SU-DHL-6 (cell line): ENCODE measurements around the gene ARPC1B.

Experiments
- H2AFZ ChIP-seq: fragments of 200-600 bp; sonication (generic); 2 replicates; pipeline ENCODE4 v1.6.1; 2014; ENCODE audit warnings: low read depth, mild to moderate bottlenecking, moderate library complexity, mixed read lengths, antibody characterized with exemption, low read length; ENCODE audit not compliant: severe bottlenecking
- H3F3A ChIP-seq: fragments of 200-600 bp; shearing (Covaris generic); 2 replicates; pipeline ENCODE4 v1.6.0; 2016; ENCODE audit warnings: antibody characterized with exemption, mild to moderate bottlenecking; ENCODE audit not compliant: insufficient read depth
- H3K27ac ChIP-seq: fragments of 200-600 bp; sonication (generic); 2 replicates; pipeline ENCODE4 v1.5.1; 2016; ENCODE audit warnings: low read depth, mild to moderate bottlenecking, low read length, moderate library complexity, mixed read lengths
- H3K27me3 ChIP-seq: fragments of 200-600 bp; sonication (generic), shearing (Covaris generic); 2 replicates; pipeline ENCODE4 v1.6.0; 2014; ENCODE audit warnings: mild to moderate bottlenecking, low read length
- H3K36me3 ChIP-seq: fragments of 200-600 bp; sonication (generic); 2 replicates; pipeline ENCODE4 v1.6.1; 2014; ENCODE audit warnings: mild to moderate bottlenecking, low read length, mixed read lengths
- H3K4me2 ChIP-seq: fragments of 300-600, 200-600 bp; shearing (Covaris generic), sonication (generic); 2 replicates; pipeline ENCODE4 v1.6.0; 2014; ENCODE audit warnings: low read length, low read depth, mild to moderate bottlenecking; ENCODE audit not compliant: poor library complexity, severe bottlenecking
- H3K4me3 ChIP-seq: fragments of 200-600 bp; sonication (generic); 2 replicates; pipeline ENCODE4 v1.5.1; 2014; ENCODE audit warnings: antibody characterized with exemption, low read length, mild to moderate bottlenecking, mixed read lengths; ENCODE audit not compliant: insufficient read depth, poor library complexity, severe bottlenecking
- H3K79me2 ChIP-seq: fragments of 200-600 bp; sonication (generic); 2 replicates; pipeline ENCODE4 v1.6.1; 2014; ENCODE audit warnings: mild to moderate bottlenecking, low read length, moderate library complexity; ENCODE audit not compliant: insufficient read depth
- H3K9ac ChIP-seq: fragments of 200-600 bp; sonication (generic); 2 replicates; pipeline ENCODE4 v1.7.0; 2014; ENCODE audit warnings: mild to moderate bottlenecking, low read length
- H3K9me2 ChIP-seq: fragments of 200-600 bp; sonication (generic); replicated peaks from 2 replicates; pipeline ENCODE4 v1.6.1; 2014; ENCODE audit warnings: low read length; ENCODE audit not compliant: insufficient read depth
- H3K9me3 ChIP-seq: fragments of 200-600 bp; sonication (generic); 2 replicates; pipeline ENCODE4 v1.6.1; 2014; ENCODE audit warnings: low read length, mixed read lengths; ENCODE audit not compliant: insufficient read depth
- H4K20me1 ChIP-seq: fragments of 200-600 bp; sonication (generic); 2 replicates; pipeline ENCODE4 v1.6.1; 2014; ENCODE audit warnings: low read depth, mild to moderate bottlenecking, antibody characterized with exemption, low read length, moderate library complexity, mixed read lengths
- CTCF ChIP-seq: fragments of 200-600 bp; sonication (generic); IDR thresholded peaks from one replicate; pipeline ENCODE4 v1.5.1; 2017; ENCODE audit warnings: antibody characterized with exemption, mild to moderate bottlenecking, low read length, moderate library complexity; ENCODE audit not compliant: insufficient read depth, poor library complexity, severe bottlenecking
- EZH2phosphoT487 ChIP-seq: fragments of 200-600 bp; sonication (generic), shearing (Covaris generic); conservative IDR thresholded peaks from 2 replicates; pipeline ENCODE4 v1.6.1; 2018; ENCODE audit warnings: mild to moderate bottlenecking, antibody characterized with exemption, low read length, moderate library complexity, mixed read lengths

Gene ARPC1B

DNA sequence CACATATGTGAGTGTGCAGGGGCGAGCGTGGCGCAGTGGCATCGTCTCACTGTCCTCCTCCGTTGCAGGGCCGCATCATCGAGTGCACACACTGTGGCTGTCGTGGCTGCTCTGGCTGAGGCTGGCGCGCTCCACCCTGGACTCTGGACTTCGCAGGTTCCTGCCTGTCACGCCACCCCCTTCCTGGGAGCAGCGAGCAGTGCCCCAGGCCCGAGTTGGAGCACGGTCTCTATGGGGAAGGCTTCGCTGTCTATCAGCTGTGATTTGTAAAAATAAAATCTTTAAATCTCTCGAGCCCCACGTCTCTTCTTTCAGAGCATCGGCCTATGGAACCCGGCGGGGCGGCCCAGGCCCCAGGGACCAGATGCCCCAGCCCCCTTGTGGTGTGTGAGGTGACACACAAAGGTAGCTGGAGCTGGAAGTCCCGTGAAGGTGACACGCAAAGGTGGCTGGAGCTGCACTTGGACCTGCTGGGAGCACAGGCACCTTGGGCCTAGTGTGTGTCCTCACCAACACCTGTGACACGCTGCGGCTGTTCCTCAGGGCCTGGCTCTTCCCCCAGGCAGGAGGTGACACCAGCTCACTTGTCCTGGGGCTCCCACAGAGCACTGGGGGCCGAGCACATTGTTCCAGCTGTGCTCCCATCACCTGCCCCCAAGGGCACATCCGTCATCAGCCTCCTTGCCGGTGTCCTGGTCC, 44.9 kb downstream of the ARPC1B start:
- Histone ChIP-seq H3K27me3 (no peaks in the 10 kb centered on the region), H3K9me2 (no peaks in the 10 kb centered on the region), H3F3A (peaks cover 14% of the 10 kb centered on the region; the same call in 1 of the 2 replicates), H4K20me1 (no peaks in the 10 kb centered on the region), H2AFZ (no peak overlapping the region), H3K9me3 (no peaks in the 10 kb centered on the region), H3K9ac (no peak overlapping the region), H3K79me2 (no peaks in the 10 kb centered on the region), H3K4me2 (no peak overlapping the region), H3K36me3 (peaks cover 12% of the 10 kb centered on the region; the same call in 1 of the 2 replicates), H3K4me3 (no peak overlapping the region), H3K27ac (no peak overlapping the region)
- TF ChIP-seq EZH2phosphoT487 (no peak), CTCF (no peak)

DNA sequence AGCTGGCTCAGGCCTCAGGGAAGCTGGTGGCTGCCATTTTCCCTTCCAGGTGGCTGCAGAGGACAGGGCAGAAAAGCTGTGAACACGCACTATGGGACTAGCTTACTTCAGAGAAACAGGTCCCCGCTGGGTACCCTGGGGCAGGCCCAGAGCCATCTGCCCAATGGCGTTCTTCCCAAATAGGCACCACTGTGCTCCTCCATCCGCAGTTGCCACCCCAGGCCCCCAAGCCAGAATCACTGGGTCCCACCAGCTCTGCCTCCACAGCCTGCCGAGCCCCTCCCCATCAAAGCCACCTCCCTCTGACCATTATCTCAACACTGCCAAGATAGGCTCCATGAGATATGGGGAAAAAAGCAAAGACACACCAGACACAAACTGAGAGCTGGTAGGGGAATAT, 45.7 kb downstream of the ARPC1B start:
- no peak overlapping the region for H2AFZ ChIP-seq
- H3K9me3 ChIP-seq: no peaks in the 10 kb centered on the region
- H3K9ac ChIP-seq: no peak overlapping the region
- no peak overlapping the region for H3K4me3 ChIP-seq
- H3K9me2 ChIP-seq: no peaks in the 10 kb centered on the region
- H4K20me1 ChIP-seq: no peaks in the 10 kb centered on the region
- H3K27me3 ChIP-seq: no peaks in the 10 kb centered on the region
- no peak overlapping the region for H3K27ac ChIP-seq
- H3K36me3 ChIP-seq: peaks cover 12% of the 10 kb centered on the region; the same call in 1 of the 2 replicates
- peaks cover 14% of the 10 kb centered on the region; the same call in 1 of the 2 replicates for H3F3A ChIP-seq
- no peak overlapping the region for H3K4me2 ChIP-seq
- H3K79me2 ChIP-seq: no peaks in the 10 kb centered on the region
- TF ChIP-seq EZH2phosphoT487: no peak
- TF ChIP-seq CTCF: no peak

DNA sequence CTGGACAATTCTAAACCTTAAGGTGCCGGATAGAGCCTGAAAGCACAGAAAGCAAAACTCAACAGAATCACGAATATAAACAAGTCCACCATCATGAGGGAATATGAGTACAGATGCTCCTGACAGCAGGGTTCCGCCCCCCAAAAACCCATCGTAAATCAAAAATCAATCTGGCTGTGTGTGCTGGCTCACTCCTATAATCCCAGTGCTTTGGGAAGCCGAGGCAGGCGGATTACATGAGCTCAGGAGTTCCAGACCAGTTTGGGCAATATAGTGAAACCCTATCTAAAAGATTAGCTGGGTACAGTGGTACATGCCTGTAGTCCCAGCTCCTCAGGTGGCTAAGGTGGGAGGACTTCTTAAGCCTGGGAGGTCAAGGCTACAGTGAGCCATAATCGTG, 46.5 kb downstream of the ARPC1B start:
- H3K4me3 ChIP-seq: no peak overlapping the region
- H3K9ac ChIP-seq: no peak overlapping the region
- TF ChIP-seq CTCF (no peak), EZH2phosphoT487 (no peak)
- H4K20me1 ChIP-seq: no peaks in the 10 kb centered on the region
- no peaks in the 10 kb centered on the region for H3K79me2 ChIP-seq
- no peak overlapping the region for H2AFZ ChIP-seq
- H3K4me2 ChIP-seq: no peak overlapping the region
- no peaks in the 10 kb centered on the region for H3K9me3 ChIP-seq
- H3K36me3 ChIP-seq: peaks cover 10% of the 10 kb centered on the region; the same call in 1 of the 2 replicates
- no peaks in the 10 kb centered on the region for H3K27me3 ChIP-seq
- H3K9me2 ChIP-seq: no peaks in the 10 kb centered on the region
- H3F3A ChIP-seq: peaks cover 14% of the 10 kb centered on the region; the same call in 1 of the 2 replicates
- H3K27ac ChIP-seq: no peak overlapping the region
